K562 (cell line): ENCODE results near the gene SHISAL1. TPM values are rescaled to one million over a fixed set of nuclear protein-coding genes. Genes with fewer than 3 reads are reported as not detected.

Experiments
- ATAC-seq: fragments of 200-7000 bp; cut with Tn5 transposase; 3 replicates; pipeline ENCODE4 v1.9.1; 2020; ENCODE audit warnings: moderate library complexity
- BruUV-seq: library from RNA; stranded (reverse); fragments of 400-500 nt; replicated peaks from 2 replicates; lab custom pipeline; 2021; lab: Mats Ljungman, UMichigan
- CTCF ChIA-PET: fragments of 300-600 bp; formaldehyde crosslinking; extraction: SDS; loops from one replicate; lab custom pipeline; 2021; ENCODE audit warnings: low intra/inter-chr PET ratio; lab: Yijun Ruan, JAX
- POLR2A ChIA-PET: fragments of 300-600, 350-650 bp; sonication (Branson Sonifier 250); formaldehyde crosslinking; extraction: SDS; loops from one replicate; lab custom pipeline; 2021; ENCODE audit warnings: antibody characterized with exemption, inconsistent platforms; lab: Yijun Ruan, JAX
- DNase-seq, 4 experiments: peaks; one replicate each; pipeline versions ENCODE4 v3.0.0 to v3.0.0-alpha.2; 2011 to 2018; ENCODE audit warnings: low spot score in 3 of 4, mixed read lengths in 3 of 4; ENCODE audit errors: extremely low read depth in 1 of 4
- FAIRE-seq: peaks from 2 replicates; lab custom pipeline; 2011; peaks lifted over from hg19 to GRCh38; lab: Jason Lieb, UNC
- H2AFZ ChIP-seq: 2 replicates; pipeline ENCODE4 v1.6.0; 2011; ENCODE audit warnings: low read depth, low read length, control low read depth, inconsistent platforms
- H3K27ac ChIP-seq: fragments of 200-600 bp; 3 replicates; pipeline ENCODE4 v1.8.0; 2011; ENCODE audit warnings: low read depth, mild to moderate bottlenecking, control low read depth, inconsistent platforms, low read length, moderate library complexity, mixed read lengths; ENCODE audit errors: extremely low read depth
- H3K27me3 ChIP-seq, 2 experiments: fragments of 300-600 bp in 1 of 2; 2 replicates in 1 of 2; 3 replicates in 1 of 2; pipeline versions ENCODE4 v1.6.0 to v1.8.0; 2011; ENCODE audit warnings: inconsistent platforms in 2 of 2, low read length in 2 of 2, mild to moderate bottlenecking in 1 of 2, mixed read lengths in 1 of 2, moderate library complexity in 1 of 2; ENCODE audit not compliant: control insufficient read depth in 2 of 2, insufficient read depth in 2 of 2
- H3K36me3 ChIP-seq: fragments of 300-600 bp; 3 replicates; pipeline ENCODE4 v1.8.0; 2011; ENCODE audit warnings: mild to moderate bottlenecking, low read length, inconsistent platforms; ENCODE audit not compliant: control insufficient read depth, insufficient read depth
- H3K4me1 ChIP-seq, 2 experiments: fragments of 200-600 bp in 1 of 2; replicated peaks in 1 of 2; 2 replicates in 1 of 2; 3 replicates in 1 of 2; pipeline versions ENCODE4 v1.5.1 to v1.8.0; 2011; ENCODE audit warnings: inconsistent platforms in 2 of 2, low read length in 2 of 2, mild to moderate bottlenecking in 1 of 2, mixed read lengths in 1 of 2, moderate library complexity in 1 of 2; ENCODE audit not compliant: control insufficient read depth in 2 of 2, insufficient read depth in 2 of 2
- H3K4me2 ChIP-seq: 2 replicates; pipeline ENCODE4 v1.6.1; 2011; ENCODE audit warnings: low read length, control low read depth, inconsistent platforms, mixed read lengths; ENCODE audit not compliant: insufficient read depth
- H3K4me3 ChIP-seq: fragments of 200-600 bp; sonication (generic), shearing (Covaris generic); 2 replicates; pipeline ENCODE4 v1.5.1; 2016; ENCODE audit warnings: control low read depth, inconsistent platforms
- H3K79me2 ChIP-seq: fragments of 200-600 bp; 3 replicates; pipeline ENCODE4 v1.8.0; 2011; ENCODE audit warnings: low read length, inconsistent platforms; ENCODE audit not compliant: control insufficient read depth, insufficient read depth
- H3K9ac ChIP-seq, 2 experiments: 2 replicates each; pipeline versions ENCODE4 v1.6.0 to v1.6.1; 2011; ENCODE audit warnings: low read depth in 2 of 2, low read length in 2 of 2, control low read depth in 1 of 2, inconsistent platforms in 1 of 2, mild to moderate bottlenecking in 1 of 2, mixed read lengths in 1 of 2; ENCODE audit not compliant: insufficient read depth in 1 of 2
- H3K9me1 ChIP-seq: one replicate; pipeline ENCODE4 v1.6.0; 2011; ENCODE audit warnings: inconsistent platforms, mild to moderate bottlenecking, low read length, moderate library complexity; ENCODE audit not compliant: control insufficient read depth, insufficient read depth
- H3K9me3 ChIP-seq: replicated peaks from 2 replicates; pipeline ENCODE4 v1.5.1; 2011; ENCODE audit warnings: low read depth, low read length, inconsistent platforms; ENCODE audit not compliant: control insufficient read depth, insufficient read depth
- H4K20me1 ChIP-seq: replicated peaks from 2 replicates; pipeline ENCODE4 v1.6.1; 2011; ENCODE audit warnings: low read length, inconsistent platforms, mixed read lengths; ENCODE audit not compliant: control insufficient read depth, insufficient read depth
- ELF1 ChIP-seq: fragments of 200-800 bp; sonication (Bioruptor generic); IDR thresholded peaks from 2 replicates; pipeline ENCODE4 v1.6.1; 2016; ENCODE audit warnings: missing genetic modification characterization, missing compliant biosample characterization
- HNRNPH1 ChIP-seq: fragments of 200-400 bp; formaldehyde crosslinking; optimal IDR thresholded peaks from 2 replicates; pipeline ENCODE3; 2017; ENCODE audit warnings: low read depth, mild to moderate bottlenecking, low read length, moderate library complexity
- NR4A1 ChIP-seq, 2 experiments: fragments of 250-450 bp in 1 of 2; fragments of 450-650 bp in 1 of 2; sonication (Bioruptor Pico) in 1 of 2; IDR thresholded peaks; 2 replicates each; pipeline versions ENCODE4 v1.4.0 to v1.6.1; 2016 to 2020; ENCODE audit warnings: mild to moderate bottlenecking in 2 of 2, missing compliant biosample characterization in 1 of 2, missing genetic modification characterization in 1 of 2, moderate library complexity in 1 of 2
- PHF8 ChIP-seq: fragments of 200-600 bp; sonication (generic); IDR thresholded peaks from 2 replicates; pipeline ENCODE4 v1.6.1; 2012; ENCODE audit warnings: mixed run types, mild to moderate bottlenecking, inconsistent platforms, low read length, moderate library complexity, borderline replicate concordance
- XRCC3 ChIP-seq: fragments of 450-650 bp; IDR thresholded peaks from 2 replicates; pipeline ENCODE4 v1.6.1; 2017; ENCODE audit warnings: mild to moderate bottlenecking, moderate library complexity
- ZNF384 ChIP-seq: IDR thresholded peaks from 2 replicates; pipeline ENCODE4 v1.6.1; 2012; ENCODE audit warnings: low read depth, low read length, improper control_type of control experiment
- ZNF830 ChIP-seq: fragments of 250-450 bp; sonication (Bioruptor Pico); IDR thresholded peaks from 2 replicates; pipeline ENCODE4 v1.5.0; 2021; ENCODE audit warnings: mild to moderate bottlenecking
- ZZZ3 ChIP-seq: fragments of 450-650 bp; IDR thresholded peaks from 2 replicates; pipeline ENCODE4 v1.6.1; 2016; ENCODE audit warnings: antibody characterized with exemption, mild to moderate bottlenecking, moderate library complexity
- WGBS: fragments of 100-300 bp; shearing (Covaris generic); methylation state at CpG from one replicate; pipeline ENCODE4 v1.1.6; 2016; ENCODE audit warnings: low coverage, mixed read lengths; ENCODE audit not compliant: insufficient coverage; ENCODE audit errors: missing lambda C conversion rate; 5-methylcytosine and 5-hydroxymethylcytosine counted together
- in situ Hi-C: fragments of 300-500 bp; cut with MboI; formaldehyde crosslinking; loops from 4 replicates; pipeline ENCODE4 v1.15.0; 2018; ENCODE audit warnings: inconsistent platforms, mixed read lengths
- intact Hi-C: fragments of 100-400 bp; cut with micrococcal nuclease; formaldehyde crosslinking; loops from 2 replicates; pipeline ENCODE4 v1.14.2; 2022
- polyA plus RNA-seq, 8 experiments: library from polyadenylated mRNA; depleted of rRNA in 4 of 8; stranded (reverse) in 5 of 8; unstranded in 3 of 8; fragments of >200 nt; fragmentation: Nextera tagmentation in 2 of 8; fragmentation: Illumina TruSeq in 1 of 8; extraction: Ambion mirVana in 2 of 8; extraction: Trizol in 1 of 8; gene quantifications; 2 replicates each; pipeline versions ENCODE4 v1.2.1 to v1.2.3, GENCODE V29; 2011 to 2014; ENCODE audit warnings: inconsistent platforms in 1 of 8, missing spikeins in 1 of 8
- total RNA-seq, 7 experiments: library from RNA; depleted of rRNA in 6 of 7; stranded (reverse); fragments of >200 nt in 6 of 7; fragmentation: Illumina TruSeq in 2 of 7; extraction: Trizol in 2 of 7; gene quantifications; 2 replicates each; pipeline versions ENCODE4 v1.2.1 to v1.2.3, GENCODE V29; 2011 to 2021; ENCODE audit warnings: low replicate concordance in 1 of 7

The SHISAL1 gene
- total and polyA plus RNA-seq, 9 of the 15 experiments (the other 6 are each of a cell fraction or from before 2014, with no cell fraction given), result not detected

DNA sequence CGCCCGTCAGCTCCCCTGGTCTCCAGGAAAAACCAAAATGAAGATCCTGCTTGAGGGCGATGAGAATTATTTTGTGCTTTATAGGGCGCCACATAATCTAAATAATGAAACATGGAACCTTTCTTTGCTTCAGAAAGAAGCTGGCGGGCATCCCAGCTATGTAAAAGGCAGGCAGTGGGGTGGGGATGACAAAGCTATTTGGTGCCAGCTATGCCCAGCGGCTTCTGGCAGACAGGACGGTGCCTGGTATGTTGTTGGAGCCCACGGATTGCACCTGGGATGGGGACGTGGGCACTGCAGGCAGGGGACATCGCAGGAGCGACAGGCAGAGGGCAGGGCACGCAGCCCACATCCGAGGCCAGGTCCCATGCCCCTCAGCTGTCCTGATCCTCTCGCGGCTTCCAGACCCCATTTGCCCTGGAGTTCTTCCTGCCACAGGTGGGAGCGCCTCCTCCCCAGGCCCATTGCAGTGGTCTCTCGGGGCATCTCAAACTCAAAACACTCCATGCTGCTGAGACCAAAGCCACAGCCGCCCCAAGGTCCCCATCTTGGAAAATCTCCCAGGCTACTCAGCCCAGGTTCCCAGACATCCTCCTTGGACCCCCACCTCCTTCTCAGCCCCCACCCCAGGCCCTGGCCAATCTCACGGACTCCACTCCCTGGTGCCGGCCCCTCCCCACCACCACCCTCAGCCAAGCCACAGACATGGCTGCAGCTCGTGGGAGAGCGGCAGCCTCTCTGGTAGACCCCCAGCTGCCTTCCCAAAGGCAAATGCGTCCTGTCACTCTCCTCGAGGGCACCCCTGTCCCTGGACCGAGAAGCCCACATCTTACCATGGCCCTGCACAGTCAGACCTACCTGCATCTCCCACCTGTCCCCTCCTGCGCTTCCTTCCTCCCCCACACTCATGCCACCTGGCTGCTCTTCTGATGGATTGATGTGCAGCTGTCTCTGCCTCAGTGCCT, 45.7 kb downstream of the SHISAL1 start (continued):
- TF ChIP-seq HNRNPH1 (no peak), XRCC3 (no peak)

DNA sequence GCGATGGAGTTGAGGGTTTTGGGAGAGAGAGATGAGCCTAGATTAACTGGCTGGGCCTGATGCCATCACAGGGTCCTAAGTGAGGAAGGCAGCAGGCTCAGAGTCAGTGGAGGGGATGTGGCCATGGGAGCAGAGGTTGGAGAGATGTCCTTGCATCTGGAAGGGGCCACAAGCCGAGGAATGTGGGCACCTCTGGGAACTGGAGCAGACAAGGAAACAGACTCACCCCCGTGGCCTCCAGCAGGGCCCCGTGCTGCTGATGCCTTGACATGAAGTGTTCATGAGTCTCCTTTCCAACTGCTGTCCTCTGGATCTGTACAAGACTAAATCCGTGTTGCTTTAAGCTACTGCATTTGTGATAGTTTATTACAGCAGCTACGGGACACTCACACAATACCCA, 49.2 kb downstream of the SHISAL1 start:
- WGBS, result 0% methylated on average over 6 of the region's 6 CpGs
- ATAC-seq, result no peak
- intact Hi-C loops, result no loop called here

More for the DNA sequence above, 49.2 kb downstream of the SHISAL1 start:
- BruUV-seq, result no TSS peak
- CTCF ChIA-PET, result no interaction called here
- H3K4me3 ChIP-seq, result no peak overlapping the region
- H2AFZ ChIP-seq, result no peak overlapping the region
- FAIRE-seq (no peak), DNase-seq (no peak)
- no peaks in the 10 kb centered on the region for H3K36me3 ChIP-seq
- H3K9ac ChIP-seq, result no peak overlapping the region
- H3K27ac ChIP-seq, result no peak overlapping the region
- no peaks in the 10 kb centered on the region for H3K79me2 ChIP-seq
- H3K4me1 ChIP-seq, result peaks cover 0 to 9% of the 10 kb centered on the region in 2 experiments; a peak in 2 of 5 replicates
- H3K9me3 ChIP-seq, result no peaks in the 10 kb centered on the region
- in situ Hi-C loops, result no loop called here
- H3K9me1 ChIP-seq, result no peaks in the 10 kb centered on the region
- no peaks in the 10 kb centered on the region for H4K20me1 ChIP-seq
- H3K27me3 ChIP-seq, result no peaks in the 10 kb centered on the region; a peak in 1 of 5 replicates
- H3K4me2 ChIP-seq, result no peak overlapping the region
- TF ChIP-seq ZNF384, result no peak
- TF ChIP-seq ZZZ3, result no peak
- TF ChIP-seq NR4A1 (CRISPR knock-in tag; IDR thresholded peaks at IDR 0.05), result no peak
- no peak for TF ChIP-seq NR4A1 (tag; IDR thresholded peaks at IDR 0.05)
- no peak for TF ChIP-seq ZNF830 (CRISPR knock-in tag)
- TF ChIP-seq ELF1 (tag), result no peak
- no peak for TF ChIP-seq PHF8
- POLR2A ChIA-PET, result no interaction called here
